ENCODE results near the gene CABLES1.

CABLES1 gene

DNA sequence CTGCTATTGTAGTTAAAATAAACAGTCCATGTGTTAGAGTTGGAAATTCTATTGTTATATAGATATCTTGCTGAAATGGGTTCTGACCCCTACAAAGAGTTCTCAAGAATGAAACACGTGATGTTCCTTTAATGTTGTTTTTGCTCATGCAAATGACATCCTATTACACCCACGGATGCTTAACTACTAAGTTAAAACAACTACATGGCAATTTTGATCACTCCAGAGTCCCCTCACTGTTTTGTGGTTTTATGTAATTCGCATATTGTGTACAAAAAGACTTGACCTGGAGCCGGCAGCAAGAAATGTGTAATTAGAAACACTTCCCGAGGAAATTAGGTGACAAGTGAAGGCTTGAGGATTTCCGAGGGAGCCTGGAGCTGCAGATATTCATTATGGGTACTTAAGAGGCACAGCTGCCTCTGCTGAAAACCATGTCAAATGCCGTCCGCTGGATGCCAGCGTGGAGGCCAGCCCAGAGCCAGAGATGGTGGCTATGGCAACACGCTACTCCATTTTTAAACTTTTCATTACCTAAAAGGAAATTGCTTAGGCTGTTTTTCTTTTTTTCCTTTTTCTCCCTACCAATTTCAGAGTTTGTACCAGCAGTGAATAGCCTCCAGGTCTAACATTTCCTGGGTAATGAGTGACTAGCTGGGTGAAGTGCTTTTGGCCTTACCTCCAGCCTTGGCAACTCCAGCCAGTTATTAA is 21.0 kb upstream of the CABLES1 start:
- Histone ChIP-seq H3K9ac (ENCODE audit: low read length) (no peak overlapping the region), H3K4me1 (ENCODE audit: insufficient read depth, low read length) (no peaks in the 10 kb centered on the region), H3K36me3 (ENCODE audit: insufficient read depth, low read length) (no peaks in the 10 kb centered on the region), H3K4me3 (ENCODE audit: low read depth in 1 of 2, low read length in 2 of 2) (no peak overlapping the region), H3K27ac (ENCODE audit: low read depth, low read length) (no peak overlapping the region), H3K9me3 (ENCODE audit: low read length) (no peaks in the 10 kb centered on the region), H3K27me3 (ENCODE audit: control insufficient read depth in 1 of 2, insufficient read depth in 2 of 2, low read length in 2 of 2) (no peaks in the 10 kb centered on the region)

DNA sequence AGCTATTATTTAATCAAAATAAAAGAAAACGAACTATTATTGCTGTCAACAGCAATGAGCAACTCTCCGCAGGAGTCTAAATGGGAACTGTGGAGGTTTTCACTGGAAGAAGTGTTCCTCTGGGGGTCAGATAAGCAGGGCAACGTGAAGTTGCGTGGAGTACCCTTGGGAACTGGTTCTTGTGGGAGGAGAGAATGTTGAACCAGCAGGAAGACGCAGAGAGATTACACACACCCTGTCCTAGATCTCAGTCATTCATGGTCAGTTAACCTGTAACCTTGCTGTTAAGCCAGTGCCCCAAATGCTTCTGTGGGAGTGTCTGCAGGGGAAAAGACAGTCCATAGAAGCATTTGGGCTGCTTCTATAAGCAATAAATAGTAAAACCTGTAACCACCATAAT is 20.4 kb upstream of the CABLES1 start:
- H3K27ac ChIP-seq (ENCODE audit: low read depth, low read length), result no peak overlapping the region
- no peaks in the 10 kb centered on the region for H3K36me3 ChIP-seq (ENCODE audit: insufficient read depth, low read length)
- no peaks in the 10 kb centered on the region for H3K9me3 ChIP-seq (ENCODE audit: low read length)
- H3K9ac ChIP-seq (ENCODE audit: low read length), result no peak overlapping the region
- H3K4me1 ChIP-seq (ENCODE audit: insufficient read depth, low read length), result no peaks in the 10 kb centered on the region
- H3K4me3 ChIP-seq (ENCODE audit: low read depth in 1 of 2, low read length in 2 of 2), result no peak overlapping the region
- no peaks in the 10 kb centered on the region for H3K27me3 ChIP-seq (ENCODE audit: control insufficient read depth in 1 of 2, insufficient read depth in 2 of 2, low read length in 2 of 2)

DNA sequence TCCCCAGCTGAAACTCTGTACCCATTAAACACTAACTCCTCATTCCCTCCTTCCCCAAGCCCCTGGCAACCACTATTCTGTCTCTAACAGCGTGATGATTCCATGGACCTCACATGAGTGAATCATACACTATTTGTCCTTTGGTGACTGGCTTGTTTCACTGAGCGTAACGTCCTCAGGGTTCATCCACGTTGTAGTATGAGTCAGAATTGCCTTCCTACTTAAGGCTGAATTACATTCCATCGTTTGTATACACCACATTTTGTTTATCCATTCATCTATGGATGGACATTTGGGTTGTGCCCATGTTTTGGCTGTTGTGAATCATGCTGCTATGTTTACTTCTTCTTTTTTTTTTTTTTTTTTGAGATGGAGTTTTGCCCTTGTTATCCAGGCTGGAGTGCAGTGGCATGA is 19.6 kb upstream of the CABLES1 start:
- Histone ChIP-seq H3K9ac (ENCODE audit: low read length) (no peak overlapping the region), H3K4me3 (ENCODE audit: low read depth in 1 of 2, low read length in 2 of 2) (no peak overlapping the region), H3K4me1 (ENCODE audit: insufficient read depth, low read length) (no peaks in the 10 kb centered on the region), H3K27ac (ENCODE audit: low read depth, low read length) (no peak overlapping the region), H3K36me3 (ENCODE audit: insufficient read depth, low read length) (no peaks in the 10 kb centered on the region), H3K9me3 (ENCODE audit: low read length) (no peaks in the 10 kb centered on the region), H3K27me3 (ENCODE audit: control insufficient read depth in 1 of 2, insufficient read depth in 2 of 2, low read length in 2 of 2) (no peaks in the 10 kb centered on the region)

DNA sequence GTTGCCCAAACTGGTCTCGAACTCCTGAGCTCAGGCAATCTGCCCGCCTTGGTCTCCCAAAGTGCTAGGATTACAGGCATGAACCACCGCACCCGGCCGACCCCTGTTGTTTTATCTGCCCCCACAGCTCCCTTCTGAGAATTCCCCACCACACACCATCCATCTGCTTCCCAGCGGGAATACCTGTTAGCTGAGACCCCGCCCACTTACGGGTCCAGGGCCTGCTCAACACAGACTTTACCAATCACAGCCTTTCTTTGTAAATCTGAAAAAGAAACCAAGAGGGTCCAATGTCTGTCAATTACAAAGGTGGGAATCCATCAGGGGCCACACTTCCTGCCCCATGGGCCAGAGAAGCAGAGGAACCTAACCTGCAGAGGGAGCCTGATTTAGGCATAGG is 14.2 kb upstream of the CABLES1 start:
- Histone ChIP-seq H3K4me1 (ENCODE audit: insufficient read depth, low read length) (no peaks in the 10 kb centered on the region), H3K36me3 (ENCODE audit: insufficient read depth, low read length) (no peaks in the 10 kb centered on the region), H3K9me3 (ENCODE audit: low read length) (no peaks in the 10 kb centered on the region), H3K27me3 (ENCODE audit: control insufficient read depth in 1 of 2, insufficient read depth in 2 of 2, low read length in 2 of 2) (no peaks in the 10 kb centered on the region), H3K4me3 (ENCODE audit: low read depth in 1 of 2, low read length in 2 of 2) (no peak overlapping the region), H3K27ac (ENCODE audit: low read depth, low read length) (no peak overlapping the region), H3K9ac (ENCODE audit: low read length) (no peak overlapping the region)

DNA sequence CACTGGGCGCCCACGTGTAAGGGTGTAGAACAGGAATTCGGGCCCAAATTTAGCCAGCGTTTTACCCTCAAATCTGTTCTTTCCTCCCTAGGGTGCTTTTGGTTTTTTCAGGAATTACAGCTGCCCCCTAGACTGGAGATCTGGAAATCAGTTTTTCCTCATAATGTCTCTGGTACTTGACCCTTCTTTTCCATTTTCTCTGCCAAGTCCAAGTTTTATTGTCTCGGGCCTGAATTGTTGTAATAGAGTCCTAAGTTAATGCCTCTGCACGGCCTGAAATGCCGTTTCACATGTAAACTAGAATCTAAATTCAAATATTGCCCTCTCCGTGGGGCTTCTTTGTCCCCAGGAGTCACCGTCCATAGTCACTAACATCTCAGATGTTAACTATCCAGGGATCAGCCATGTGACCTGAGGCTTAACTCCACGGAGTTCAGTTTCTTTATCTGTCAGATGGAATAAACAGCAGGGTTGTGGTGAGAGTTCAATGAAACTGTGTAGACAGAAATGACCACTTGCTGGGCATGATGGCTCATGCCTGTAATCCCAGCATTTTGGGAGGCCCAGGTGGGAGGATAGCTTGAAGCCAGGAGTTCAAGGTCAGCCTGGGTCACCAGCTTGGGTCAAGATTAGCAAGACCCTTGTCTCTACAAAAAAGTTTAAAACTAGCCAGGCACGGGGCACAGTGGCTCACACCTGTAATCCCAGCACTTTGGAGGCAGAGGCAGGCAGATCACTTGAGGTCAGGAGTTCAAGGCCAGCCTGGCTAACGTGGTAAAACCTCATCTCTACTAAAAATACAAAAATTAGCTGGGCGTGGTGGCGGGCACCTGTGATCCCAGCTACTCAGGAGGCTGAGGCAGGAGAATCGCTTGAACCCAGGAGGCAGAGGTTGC is 12.7 kb upstream of the CABLES1 start:
- Histone ChIP-seq H3K27ac (ENCODE audit: low read depth, low read length) (no peak overlapping the region), H3K36me3 (ENCODE audit: insufficient read depth, low read length) (no peaks in the 10 kb centered on the region), H3K9me3 (ENCODE audit: low read length) (no peaks in the 10 kb centered on the region), H3K27me3 (ENCODE audit: control insufficient read depth in 1 of 2, insufficient read depth in 2 of 2, low read length in 2 of 2) (no peaks in the 10 kb centered on the region), H3K9ac (ENCODE audit: low read length) (no peak overlapping the region), H3K4me1 (ENCODE audit: insufficient read depth, low read length) (no peaks in the 10 kb centered on the region), H3K4me3 (ENCODE audit: low read depth in 1 of 2, low read length in 2 of 2) (no peak overlapping the region)

DNA sequence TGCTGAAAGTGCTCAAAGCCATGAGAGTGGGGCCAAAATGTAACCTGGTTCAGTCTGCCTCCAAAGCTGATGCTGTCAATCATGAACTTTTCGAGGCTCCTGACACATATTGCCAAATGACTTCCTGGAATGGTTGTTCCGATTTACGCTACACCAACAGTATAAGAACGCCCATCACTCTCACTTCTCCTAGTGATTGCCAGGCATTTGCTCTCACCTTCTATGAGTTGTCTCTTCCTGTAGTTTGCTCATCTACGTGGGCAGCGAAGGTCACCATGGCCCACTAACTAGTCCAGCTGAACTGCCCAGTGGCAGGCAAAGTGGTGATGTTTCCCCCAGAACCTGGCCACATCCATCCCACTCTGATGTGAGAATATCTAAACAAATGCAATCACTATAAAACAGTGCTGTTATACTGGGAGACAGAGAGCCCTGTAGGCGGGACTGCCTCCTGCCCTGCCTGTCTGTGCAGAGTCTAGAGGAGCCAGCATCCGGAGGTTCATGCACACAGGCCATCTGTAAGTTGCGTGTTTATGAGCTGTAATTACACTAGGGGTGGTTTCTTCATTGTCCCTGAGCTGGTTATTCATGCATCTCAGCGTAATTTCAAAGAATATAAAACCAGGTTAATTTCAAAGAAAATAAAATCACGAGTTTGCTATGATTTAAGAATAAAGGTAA is 8.8 kb upstream of the CABLES1 start:
- H3K4me3 ChIP-seq (ENCODE audit: low read depth in 1 of 2, low read length in 2 of 2), result no peak overlapping the region
- H3K27ac ChIP-seq (ENCODE audit: low read depth, low read length), result no peak overlapping the region
- H3K36me3 ChIP-seq (ENCODE audit: insufficient read depth, low read length), result no peaks in the 10 kb centered on the region

DNA sequence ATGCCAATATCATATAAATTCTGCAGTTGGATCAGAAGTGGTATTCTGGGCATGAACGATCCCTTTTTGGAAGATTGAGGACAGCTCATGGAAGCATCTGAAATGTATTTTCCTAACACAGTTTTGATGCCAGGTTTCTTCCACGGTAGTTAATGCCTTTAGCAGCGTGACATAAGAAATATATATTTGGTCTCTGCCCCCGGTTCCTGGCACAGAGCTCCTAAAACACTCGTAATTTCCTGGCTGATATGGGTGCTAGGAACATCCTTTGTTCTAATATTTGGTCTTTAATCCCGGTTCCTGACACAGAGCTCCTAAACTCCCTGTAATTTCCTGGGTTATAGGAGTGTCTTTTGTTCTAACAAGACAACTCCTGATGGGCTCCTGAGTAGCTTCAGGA is 8.2 kb upstream of the CABLES1 start:
- H3K4me1 ChIP-seq (ENCODE audit: insufficient read depth, low read length), result no peaks in the 10 kb centered on the region
- H3K9me3 ChIP-seq (ENCODE audit: low read length), result no peaks in the 10 kb centered on the region
- no peak overlapping the region for H3K9ac ChIP-seq (ENCODE audit: low read length)
- H3K27ac ChIP-seq (ENCODE audit: low read depth, low read length), result no peak overlapping the region
- no peaks in the 10 kb centered on the region for H3K36me3 ChIP-seq (ENCODE audit: insufficient read depth, low read length)
- H3K27me3 ChIP-seq (ENCODE audit: control insufficient read depth in 1 of 2, insufficient read depth in 2 of 2, low read length in 2 of 2), result no peaks in the 10 kb centered on the region
- H3K4me3 ChIP-seq (ENCODE audit: low read depth in 1 of 2, low read length in 2 of 2), result no peak overlapping the region

More for the DNA sequence above, 8.8 kb upstream of the CABLES1 start:
- Histone ChIP-seq H3K9me3 (ENCODE audit: low read length) (no peaks in the 10 kb centered on the region), H3K27me3 (ENCODE audit: control insufficient read depth in 1 of 2, insufficient read depth in 2 of 2, low read length in 2 of 2) (no peaks in the 10 kb centered on the region), H3K4me1 (ENCODE audit: insufficient read depth, low read length) (no peaks in the 10 kb centered on the region), H3K9ac (ENCODE audit: low read length) (no peak overlapping the region)

DNA sequence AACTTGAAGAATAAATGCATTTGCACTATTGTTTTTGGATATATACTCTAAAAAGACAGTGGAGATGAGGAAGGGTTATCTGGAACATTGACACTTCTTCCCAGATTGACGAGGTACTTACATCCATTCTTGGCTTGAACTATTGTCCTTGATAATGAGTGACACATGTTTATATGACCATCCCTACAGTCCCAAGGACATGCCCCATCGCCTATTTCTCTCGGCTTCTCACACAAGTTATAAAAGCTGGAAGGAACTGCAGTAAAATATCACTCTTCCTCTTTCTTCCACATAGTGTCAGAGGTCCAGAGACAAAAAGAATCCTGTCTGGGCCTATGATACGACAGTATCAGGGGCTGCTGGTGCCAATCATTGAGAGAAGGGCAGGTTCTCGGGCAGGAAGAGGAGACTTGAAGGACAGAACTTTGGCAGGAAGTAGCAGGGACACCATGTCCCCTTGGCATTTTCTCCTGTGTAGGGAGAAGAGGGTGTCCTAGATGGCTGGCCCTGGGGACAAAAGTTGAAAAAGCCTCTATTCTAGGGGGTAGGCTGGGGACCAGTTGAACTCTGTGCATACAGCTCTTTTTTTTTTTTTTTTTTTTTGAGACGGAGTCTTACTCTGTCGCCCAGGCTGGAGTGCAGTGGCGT is 5.8 kb upstream of the CABLES1 start:
- Histone ChIP-seq H3K4me1 (ENCODE audit: insufficient read depth, low read length) (no peaks in the 10 kb centered on the region), H3K27me3 (ENCODE audit: control insufficient read depth in 1 of 2, insufficient read depth in 2 of 2, low read length in 2 of 2) (peaks cover 0 to 6% of the 10 kb centered on the region in 2 donors), H3K4me3 (ENCODE audit: low read depth in 1 of 2, low read length in 2 of 2) (no peak overlapping the region), H3K27ac (ENCODE audit: low read depth, low read length) (no peak overlapping the region), H3K9ac (ENCODE audit: low read length) (no peak overlapping the region), H3K36me3 (ENCODE audit: insufficient read depth, low read length) (no peaks in the 10 kb centered on the region), H3K9me3 (ENCODE audit: low read length) (no peaks in the 10 kb centered on the region)

DNA sequence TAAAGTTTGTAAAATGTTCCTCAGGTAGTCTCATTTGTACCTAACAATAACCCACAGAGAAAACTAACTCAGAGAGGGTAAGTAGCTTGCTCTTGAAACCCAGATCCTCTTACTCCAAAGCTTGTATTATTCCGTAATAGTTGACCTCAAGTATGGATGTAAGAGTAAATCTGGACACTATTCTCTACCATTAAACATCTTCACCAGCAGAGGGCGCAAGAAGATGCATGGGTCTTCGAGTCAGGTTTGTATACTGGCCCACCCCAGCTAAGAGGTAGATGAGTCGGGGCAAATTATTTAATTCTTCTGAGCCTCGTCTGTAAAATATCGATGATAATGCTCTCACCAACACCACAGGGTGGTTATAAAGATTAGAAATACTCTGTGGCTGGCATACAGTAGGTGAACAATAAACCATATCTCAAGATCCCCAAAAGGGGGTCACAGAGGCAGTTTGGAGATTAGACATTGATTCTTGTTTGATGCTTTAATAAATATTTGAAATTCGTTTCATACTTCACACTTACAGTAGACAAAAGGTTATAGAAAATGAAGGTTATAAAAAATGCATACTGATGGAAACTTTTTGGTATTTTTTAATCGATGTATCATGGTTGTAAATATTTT is 3.5 kb upstream of the CABLES1 start:
- no peaks in the 10 kb centered on the region for H3K9me3 ChIP-seq (ENCODE audit: low read length)
- H3K4me1 ChIP-seq (ENCODE audit: insufficient read depth, low read length), result no peaks in the 10 kb centered on the region
- H3K9ac ChIP-seq (ENCODE audit: low read length), result no peak overlapping the region
- no peak overlapping the region for H3K4me3 ChIP-seq (ENCODE audit: low read depth in 1 of 2, low read length in 2 of 2)
- peaks cover 6 to 21% of the 10 kb centered on the region in 2 donors for H3K27me3 ChIP-seq (ENCODE audit: control insufficient read depth in 1 of 2, insufficient read depth in 2 of 2, low read length in 2 of 2)
- H3K27ac ChIP-seq (ENCODE audit: low read depth, low read length), result no peak overlapping the region
- no peaks in the 10 kb centered on the region for H3K36me3 ChIP-seq (ENCODE audit: insufficient read depth, low read length)

DNA sequence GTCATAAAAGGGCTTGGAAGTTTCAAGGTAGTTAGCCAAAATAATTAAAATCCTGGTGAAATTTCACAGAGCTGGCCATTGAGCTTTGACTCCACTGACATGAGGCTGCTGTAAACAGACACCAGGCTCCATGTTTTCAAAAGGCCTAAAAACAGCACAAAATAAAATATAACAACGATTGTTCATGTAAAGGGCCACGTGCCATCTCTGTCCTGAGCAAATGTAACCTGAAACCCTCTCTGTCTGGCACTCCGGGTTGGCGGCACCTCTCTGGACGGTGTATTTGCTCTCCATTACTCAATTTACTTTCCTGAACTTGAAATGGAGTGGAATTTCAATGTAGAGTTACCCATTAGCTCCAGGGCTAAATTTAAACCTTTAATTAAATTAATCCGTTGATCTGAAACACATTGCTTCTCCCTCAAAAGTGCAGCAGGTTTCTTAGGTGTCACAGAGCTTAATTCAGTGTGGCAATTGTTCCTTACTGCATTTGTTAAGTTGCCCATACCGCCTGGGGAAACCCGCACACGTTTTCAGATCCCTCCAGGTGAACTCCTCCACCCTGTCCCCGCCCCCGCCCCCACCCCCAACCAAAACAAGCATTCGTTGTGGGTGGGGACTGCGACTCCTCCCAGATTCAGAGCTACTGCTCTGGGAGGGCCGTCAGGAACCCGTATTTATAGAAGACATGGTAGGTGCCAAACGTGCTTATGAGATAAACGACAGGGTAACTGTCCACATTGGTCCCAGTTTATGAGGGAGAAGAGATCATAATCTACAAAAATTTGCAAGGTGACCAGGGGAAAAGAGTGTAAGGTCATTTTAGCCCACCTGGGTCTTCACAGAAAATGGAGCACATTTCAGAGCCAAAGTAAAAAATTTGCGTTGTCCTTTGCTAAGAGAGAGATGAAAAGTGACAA is 1.2 kb upstream of the CABLES1 start:
- no peak overlapping the region for H3K9ac ChIP-seq (ENCODE audit: low read length)
- H3K36me3 ChIP-seq (ENCODE audit: insufficient read depth, low read length), result no peaks in the 10 kb centered on the region
- H3K9me3 ChIP-seq (ENCODE audit: low read length), result no peaks in the 10 kb centered on the region
- peak overlapping the region in 1 of 2 donors; percentile 61 for H3K4me3 ChIP-seq (ENCODE audit: low read depth in 1 of 2, low read length in 2 of 2)
- H3K4me1 ChIP-seq (ENCODE audit: insufficient read depth, low read length), result peaks cover 7% of the 10 kb centered on the region
- H3K27ac ChIP-seq (ENCODE audit: low read depth, low read length), result no peak overlapping the region
- H3K27me3 ChIP-seq (ENCODE audit: control insufficient read depth in 1 of 2, insufficient read depth in 2 of 2, low read length in 2 of 2), result peaks cover 13 to 25% of the 10 kb centered on the region in 2 donors
